DND-41 (cell line): ENCODE measurements around the gene NLGN2.

ENCODE experiments used
- ATAC-seq: fragments of 200-7000 bp; cut with Tn5 transposase; 3 replicates; pipeline ENCODE4 v1.9.1; 2021; ENCODE audit warnings: low read depth; ENCODE audit not compliant: insufficient read depth
- DNase-seq: peaks from one replicate; pipeline ENCODE4 v3.0.0-alpha.2; 2020
- H2AFZ ChIP-seq: 2 replicates; pipeline ENCODE4 v1.6.0; 2012; ENCODE audit warnings: low read depth, low read length
- H3K27ac ChIP-seq: 2 replicates; pipeline ENCODE4 v1.5.1; 2012; ENCODE audit warnings: low read length, inconsistent platforms
- H3K27me3 ChIP-seq: fragments of 200-600 bp; sonication (generic); 2 replicates; pipeline ENCODE4 v1.6.0; 2012; ENCODE audit warnings: low read length, mild to moderate bottlenecking, inconsistent platforms; ENCODE audit not compliant: insufficient read depth, poor library complexity
- H3K36me3 ChIP-seq: 2 replicates; pipeline ENCODE4 v1.5.1; 2012; ENCODE audit warnings: low read length, inconsistent platforms; ENCODE audit not compliant: insufficient read depth
- H3K4me1 ChIP-seq: 2 replicates; pipeline ENCODE4 v1.5.1; 2012; ENCODE audit warnings: mild to moderate bottlenecking, low read length; ENCODE audit not compliant: insufficient read depth
- H3K4me2 ChIP-seq: 2 replicates; pipeline ENCODE4 v1.6.0; 2012; ENCODE audit warnings: mild to moderate bottlenecking, moderate library complexity, low read length, inconsistent platforms; ENCODE audit not compliant: insufficient read depth
- H3K4me3 ChIP-seq, 2 experiments: fragments of 200-600 bp in 1 of 2; shearing (Covaris generic) in 1 of 2; 2 replicates each; pipeline ENCODE4 v1.5.1; 2012 to 2016; ENCODE audit warnings: inconsistent platforms in 2 of 2, low read length in 2 of 2, mild to moderate bottlenecking in 2 of 2, low read depth in 1 of 2, moderate library complexity in 1 of 2
- H3K79me2 ChIP-seq: 2 replicates; pipeline ENCODE4 v1.6.0; 2012; ENCODE audit warnings: low read length, inconsistent platforms; ENCODE audit not compliant: insufficient read depth
- H3K9ac ChIP-seq: 2 replicates; pipeline ENCODE4 v1.6.0; 2012; ENCODE audit warnings: low read depth, mild to moderate bottlenecking, inconsistent platforms, low read length, moderate library complexity
- H3K9me3 ChIP-seq: 2 replicates; pipeline ENCODE4 v1.5.1; 2012; ENCODE audit warnings: low read length, moderate library complexity, mild to moderate bottlenecking, inconsistent platforms; ENCODE audit not compliant: insufficient read depth, severe bottlenecking
- H4K20me1 ChIP-seq: 2 replicates; pipeline ENCODE4 v1.6.0; 2012; ENCODE audit warnings: low read length; ENCODE audit not compliant: insufficient read depth
- CTCF ChIP-seq: IDR thresholded peaks from 2 replicates; pipeline ENCODE4 v1.5.1; 2012; ENCODE audit warnings: borderline replicate concordance, low read length, moderate library complexity, mild to moderate bottlenecking; ENCODE audit not compliant: poor library complexity, severe bottlenecking; ENCODE audit errors: extremely low read depth
- EZH2 ChIP-seq: IDR thresholded peaks from 3 replicates; pipeline ENCODE4 v1.6.1; 2012; ENCODE audit warnings: borderline replicate concordance, low read depth, mild to moderate bottlenecking, moderate library complexity, low read length, inconsistent platforms; ENCODE audit not compliant: severe bottlenecking

The NLGN2 gene

GRCh38 chr17:7380855-7381683, 26.6 kb upstream of the NLGN2 start, which contains the start of gene TNK1:
Gene TNK1, plus strand, starts transcription at chr17:7381089. Its CDS starts 1,838 bp downstream, at chr17:7382927.
- TF ChIP-seq CTCF (no peak), EZH2 (no peak)
- Histone ChIP-seq H3K4me3 (no peak within 1 kb of the TSS), H3K36me3 (no peaks in the 10 kb centered on the region), H3K4me2 (no peak within 1 kb of the TSS), H3K9ac (no peak within 1 kb of the TSS), H3K79me2 (no peaks in the 10 kb centered on the region), H3K9me3 (no peaks in the 10 kb centered on the region), H3K27ac (no peak within 1 kb of the TSS), H2AFZ (no peak within 1 kb of the TSS), H4K20me1 (no peaks in the 10 kb centered on the region), H3K4me1 (peaks cover 14% of the 10 kb centered on the region), H3K27me3 (peaks cover 25% of the 10 kb centered on the region)
- DNase-seq (no peak), ATAC-seq (no peak)

- Histone ChIP-seq H4K20me1 (no peaks in the 10 kb centered on the region), H3K27ac (no peak overlapping the region), H3K79me2 (no peaks in the 10 kb centered on the region), H3K4me3 (no peak overlapping the region), H3K9ac (no peak overlapping the region), H2AFZ (no peak overlapping the region), H3K27me3 (peaks cover 25% of the 10 kb centered on the region), H3K4me2 (no peak overlapping the region), H3K36me3 (no peaks in the 10 kb centered on the region), H3K4me1 (peaks cover 14% of the 10 kb centered on the region), H3K9me3 (no peaks in the 10 kb centered on the region)
- TF ChIP-seq EZH2, result no peak
- TF ChIP-seq CTCF, result no peak
- DNase-seq (no peak), ATAC-seq (no peak)
Measured at GRCh38 chr17:7382901-7383300, 24.7 kb upstream of the NLGN2 start.

GRCh38 chr17:7383371-7383741, 24.3 kb upstream of the NLGN2 start:
- Histone ChIP-seq H3K4me2 (peak overlapping the region; percentile 70), H3K9me3 (no peaks in the 10 kb centered on the region), H2AFZ (no peak overlapping the region), H3K27ac (no peak overlapping the region), H4K20me1 (no peaks in the 10 kb centered on the region), H3K27me3 (peaks cover 25% of the 10 kb centered on the region), H3K36me3 (no peaks in the 10 kb centered on the region), H3K9ac (no peak overlapping the region; the same call in 1 of the 2 replicates), H3K4me1 (peaks cover 14% of the 10 kb centered on the region), H3K4me3 (peak overlapping the region in 1 of 2 experiments; percentile 48; a peak in 1 of 4 replicates), H3K79me2 (no peaks in the 10 kb centered on the region)
- DNase-seq, result no peak
- TF ChIP-seq CTCF, result no peak
- TF ChIP-seq EZH2, result no peak
- ATAC-seq, result no peak
